Measurements from ENCODE around the gene TRIP6.

- TF ChIP-seq POLR2A (IDR thresholded peaks at IDR 0.05; ENCODE audit: low read depth, low read length): no peak
- no peak for TF ChIP-seq CTCF (IDR thresholded peaks at IDR 0.05; ENCODE audit: extremely low read depth in 1 of 2, insufficient read depth in 1 of 2, low read depth in 1 of 2, low read length in 2 of 2)
- TF ChIP-seq POLR2AphosphoS5 (IDR thresholded peaks at IDR 0.05; ENCODE audit: insufficient read depth, low read depth, low read length): no peak
- no peak for TF ChIP-seq GATA2 (IDR thresholded peaks at IDR 0.05; ENCODE audit: insufficient read depth, insufficient read length, low read depth, low read length)
Measured at GRCh38 chr7:100895956-100896731, 29.0 kb downstream of the TRIP6 start.
